Cardiac septum (tissue), 1 donor: ENCODE measurements around the gene HMCES. TPM values are rescaled to one million over a fixed set of nuclear protein-coding genes. Genes with fewer than 3 reads are reported as not detected.

ENCODE experiments used
- DNase-seq: peaks from one replicate; pipeline ENCODE4 v3.0.0-alpha.2; 2020; ENCODE audit warnings: low spot score
- intact Hi-C: fragments of 100-400 bp; cut with DNase I; formaldehyde crosslinking; loops from one replicate; pipeline ENCODE4 v1.14.0; 2022
- total RNA-seq: library from RNA; stranded (reverse); fragmentation: NEBNext Ultra II Directional; extraction: Animal tissue kit (Norgen Biotek cat#: 25700); gene quantifications from one replicate; pipeline ENCODE4 v1.2.1, GENCODE V29; 2021
- donor health status: DM: no; HTN: no; CAD: no.

The HMCES gene
- total RNA-seq, 1 donor from 2014 or later: 32.9 TPM

- intact Hi-C loops: no loop called here
- DNase-seq: no peak
Observed at GRCh38 chr3:129315223-129315997, 36.7 kb downstream of the HMCES start.

- no peak for DNase-seq
- intact Hi-C loops: loop anchor here (2.0 kb wide), 2 partner anchors 37 to 67 kb away; partner anchors contain the start of genes COPG1 and HMCES
Observed at GRCh38 chr3:129315998-129316247, 37.3 kb downstream of the HMCES start.

DNA sequence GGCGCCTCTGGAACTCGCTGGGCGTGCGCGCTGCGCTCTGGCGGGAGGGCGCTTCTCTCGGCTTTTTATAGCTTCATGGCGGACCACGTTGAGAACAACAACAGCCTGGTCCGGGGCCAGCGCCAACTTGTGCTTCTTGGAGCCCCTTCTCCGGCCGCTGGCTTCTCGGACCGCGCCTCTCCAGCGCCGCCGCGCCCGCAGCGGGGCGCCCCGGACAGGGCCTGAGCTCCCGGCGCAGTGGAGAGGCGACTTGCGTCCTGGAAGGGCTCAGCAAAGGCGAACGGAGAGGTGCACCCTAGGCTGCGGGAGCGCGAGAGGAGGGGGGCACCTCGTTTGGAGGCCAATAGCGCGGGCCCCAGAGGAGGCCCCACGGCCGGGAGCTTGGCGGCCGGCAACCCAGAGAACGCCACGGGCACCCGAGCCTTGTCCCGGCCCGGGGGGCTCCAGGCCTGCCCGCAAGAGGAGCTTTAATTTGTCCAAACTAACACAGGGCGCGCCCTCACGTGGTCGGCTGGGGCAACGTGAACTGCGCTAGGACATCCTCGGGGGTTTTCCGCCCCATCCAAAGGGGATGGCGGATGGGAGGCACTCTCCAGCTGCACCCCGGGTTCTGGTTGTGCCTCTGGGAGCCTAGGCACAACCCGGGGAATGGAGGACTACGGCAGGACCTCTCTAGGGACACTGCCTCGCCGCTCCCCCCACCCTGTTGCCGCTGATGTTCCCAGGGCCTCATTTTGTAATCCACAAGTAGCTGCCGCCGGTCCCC is 37.8 kb downstream of the HMCES start:
- intact Hi-C loops: loop anchor here (2.0 kb wide), 2 partner anchors 38 to 68 kb away; partner anchors contain the start of genes COPG1 and HMCES
- DNase-seq: peak; percentile 92

- intact Hi-C loops: loop anchor here (2.0 kb wide), 2 partner anchors 38 to 68 kb away; partner anchors contain the start of genes COPG1 and HMCES
- DNase-seq: no peak
Observed at GRCh38 chr3:129317014-129317771, 38.5 kb downstream of the HMCES start.

DNA sequence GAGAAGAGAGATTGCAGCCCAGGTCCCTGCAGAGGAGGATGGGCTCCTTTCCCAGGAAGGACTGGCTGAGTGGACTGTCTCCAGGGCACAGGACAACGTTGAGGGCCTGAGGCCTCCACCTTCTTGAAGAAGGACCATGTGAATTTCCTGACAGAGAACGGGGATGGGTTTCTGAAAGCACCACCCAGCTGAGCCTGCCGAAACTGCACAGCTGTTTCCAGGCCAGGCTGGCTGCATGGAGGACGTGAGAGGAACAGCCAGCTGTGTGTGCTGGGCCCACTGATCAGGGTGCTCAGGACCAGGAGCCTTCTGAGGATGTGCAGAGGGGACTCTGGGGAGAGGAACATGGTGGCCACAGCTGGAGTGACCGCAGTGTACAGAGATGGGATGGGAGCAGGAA is 39.2 kb downstream of the HMCES start:
- DNase-seq: no peak
- intact Hi-C loops: loop anchor here (2.0 kb wide), 2 partner anchors 39 to 69 kb away; partner anchors contain the start of genes COPG1 and HMCES

DNA sequence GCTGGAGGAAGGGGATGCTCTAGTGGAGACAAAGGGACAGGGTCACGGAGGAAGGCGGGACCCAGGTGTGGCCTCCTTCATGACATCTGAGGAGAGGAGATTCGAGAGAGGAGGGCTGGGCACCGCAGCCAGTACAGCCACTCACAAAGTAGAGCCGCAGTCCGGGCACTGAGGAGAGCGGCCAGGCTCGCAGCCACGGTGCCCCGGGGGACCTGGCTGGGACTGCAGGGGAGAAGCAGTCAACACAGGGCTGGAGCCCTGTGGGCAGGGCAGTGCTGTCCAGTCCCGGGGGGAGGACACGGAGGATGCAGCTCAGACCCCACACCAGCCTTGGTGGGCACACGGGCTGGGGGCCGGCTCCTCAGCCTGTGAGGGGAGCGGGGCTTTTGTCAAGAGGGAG is 40.3 kb downstream of the HMCES start:
- DNase-seq: no peak
- intact Hi-C loops: no loop called here

GRCh38 chr3:129320261-129320660 is 41.6 kb downstream of the HMCES start:
- no peak for DNase-seq
- intact Hi-C loops: no loop called here

GRCh38 chr3:129320825-129321487 is 42.3 kb downstream of the HMCES start:
- intact Hi-C loops: no loop called here
- no peak for DNase-seq

- intact Hi-C loops: no loop called here
- no peak for DNase-seq
Observed at GRCh38 chr3:129321887-129322286, 43.2 kb downstream of the HMCES start.

- DNase-seq: no peak
- intact Hi-C loops: no loop called here
Observed at GRCh38 chr3:129323651-129324294, 45.1 kb downstream of the HMCES start.

GRCh38 chr3:129324855-129325254 is 46.2 kb downstream of the HMCES start:
- intact Hi-C loops: no loop called here
- no peak for DNase-seq

GRCh38 chr3:129325383-129325782 is 46.7 kb downstream of the HMCES start:
- DNase-seq: no peak
- intact Hi-C loops: no loop called here

GRCh38 chr3:129326138-129326537 is 47.5 kb downstream of the HMCES start:
- no peak for DNase-seq

GRCh38 chr3:129326595-129326994 is 47.9 kb downstream of the HMCES start:
- intact Hi-C loops: no loop called here
- no peak for DNase-seq

More at GRCh38 chr3:129326138-129326537, 47.5 kb downstream of the HMCES start:
- intact Hi-C loops: no loop called here

DNA sequence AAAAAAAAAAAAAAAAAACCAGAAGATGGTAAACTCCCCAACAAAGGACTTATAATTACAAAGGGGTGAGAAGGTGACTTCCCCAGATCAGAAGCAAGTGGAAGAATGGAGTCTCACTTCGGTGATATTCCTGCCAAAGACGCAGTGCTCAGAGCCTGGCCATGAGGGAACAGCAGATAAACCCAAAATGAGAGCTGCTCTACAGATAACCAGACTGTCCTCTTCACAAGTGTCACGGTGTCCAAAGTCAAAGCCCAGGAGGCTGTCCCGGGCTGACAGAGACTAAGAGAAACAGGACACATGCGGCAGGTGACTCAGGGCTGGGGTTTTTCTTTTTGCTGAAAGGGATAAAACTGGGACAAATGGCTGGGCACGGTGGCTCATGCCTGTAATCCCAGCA is 48.8 kb downstream of the HMCES start:
- DNase-seq: no peak
- intact Hi-C loops: no loop called here

DNA sequence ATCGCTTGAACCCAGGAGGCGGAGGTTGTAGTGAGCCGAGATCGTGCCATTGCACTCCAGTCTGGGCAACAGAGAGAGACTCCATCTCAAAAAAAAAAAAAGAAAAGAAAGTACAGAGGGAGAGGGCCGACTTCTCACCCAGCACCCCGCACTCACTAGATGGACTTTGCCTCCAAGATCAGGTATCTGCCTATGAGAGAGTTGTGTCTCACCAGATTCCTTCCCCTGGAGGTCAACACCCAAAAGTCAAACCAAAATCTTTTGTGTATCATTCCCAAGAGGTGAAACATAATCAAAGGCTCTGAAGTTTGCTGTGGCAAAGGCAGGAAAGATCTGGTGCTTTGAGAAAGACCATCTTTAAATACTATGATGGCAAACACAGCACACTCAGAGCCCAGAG is 51.2 kb downstream of the HMCES start:
- intact Hi-C loops: no loop called here
- no peak for DNase-seq

GRCh38 chr3:129330409-129330808 is 51.7 kb downstream of the HMCES start:
- intact Hi-C loops: no loop called here
- DNase-seq: no peak

DNA sequence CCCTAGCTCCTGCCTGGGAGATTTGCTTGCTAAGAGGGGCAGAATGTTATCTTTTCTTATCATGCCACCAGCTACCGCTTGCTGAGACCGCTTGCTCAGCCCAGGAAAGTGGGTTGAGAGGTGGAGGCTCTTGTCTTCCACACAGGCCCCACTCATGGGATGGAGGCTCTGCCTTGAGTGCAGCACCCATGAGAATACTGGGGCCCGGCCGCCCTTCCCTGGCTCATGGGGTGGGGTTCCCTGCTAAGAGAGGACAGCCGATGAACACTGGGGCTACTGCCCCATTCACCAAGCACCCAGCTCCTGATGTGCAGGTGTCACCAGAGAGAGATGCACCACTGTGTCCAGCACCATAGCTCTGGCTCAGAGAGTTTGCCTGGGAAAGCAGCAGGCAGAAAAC is 55.2 kb downstream of the HMCES start:
- intact Hi-C loops: no loop called here
- DNase-seq: no peak

GRCh38 chr3:129336093-129336706 is 57.5 kb downstream of the HMCES start:
- intact Hi-C loops: no loop called here
- DNase-seq: no peak
